ENCODE results near the gene ATG4D.

Gene ATG4D

DNA sequence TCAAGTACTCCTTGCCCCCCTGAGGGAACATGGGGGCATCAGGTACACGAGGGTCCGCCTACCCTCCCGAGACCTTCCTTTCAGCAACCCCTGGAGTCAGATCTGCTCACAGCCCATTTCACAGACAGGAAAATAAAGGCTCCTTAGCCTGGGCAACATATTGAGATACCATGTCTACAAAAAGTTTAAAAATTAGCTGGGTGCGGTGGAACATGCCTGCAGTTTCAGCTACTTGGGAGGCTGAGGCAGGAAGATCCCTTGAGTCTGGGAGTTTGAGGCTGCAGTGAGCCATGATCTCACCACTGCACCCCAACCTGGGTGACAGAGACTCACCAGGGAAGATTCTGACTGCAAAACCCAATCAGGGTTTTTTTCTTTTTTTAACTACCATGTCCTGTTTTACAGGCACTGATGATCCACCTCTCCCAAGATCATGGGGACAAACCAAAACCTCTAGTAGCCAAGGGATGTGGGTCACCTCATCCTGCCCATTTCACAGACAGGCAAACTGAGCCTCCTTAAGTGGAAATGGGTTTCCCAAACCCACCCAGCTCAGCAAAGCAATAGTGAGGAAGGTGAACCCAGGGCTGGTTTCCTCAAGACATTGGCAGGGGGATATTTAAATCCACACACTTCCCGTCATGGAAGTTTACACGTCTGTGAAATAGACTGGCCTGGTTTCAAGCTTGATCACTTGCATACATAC is 31.5 kb downstream of the ATG4D start:
- H3K18ac ChIP-seq (ENCODE audit: low read length), result no peak overlapping the region
- no peak overlapping the region for H3K23ac ChIP-seq (ENCODE audit: low read length)
- no peak overlapping the region for H4K8ac ChIP-seq (ENCODE audit: low read depth, low read length)
- no peak overlapping the region for H4K5ac ChIP-seq (ENCODE audit: low read length)
- no peak overlapping the region for H3K9ac ChIP-seq (ENCODE audit: low read length)
- H3K27ac ChIP-seq (ENCODE audit: low read depth, low read length), result no peak overlapping the region
- H3K79me1 ChIP-seq (ENCODE audit: low read length), result no peaks in the 10 kb centered on the region
- H3K36me3 ChIP-seq (ENCODE audit: control insufficient read depth, insufficient read depth, low read length), result peaks cover 1% of the 10 kb centered on the region
- H2BK5ac ChIP-seq (ENCODE audit: low read length), result no peak overlapping the region
- no peaks in the 10 kb centered on the region for H3K79me2 ChIP-seq (ENCODE audit: control insufficient read depth, insufficient read depth, low read length)
- H3K4me3 ChIP-seq (ENCODE audit: low read length), result no peak overlapping the region
- H2BK120ac ChIP-seq (ENCODE audit: low read depth, low read length), result no peak overlapping the region
- H2BK15ac ChIP-seq (replicated peaks; ENCODE audit: low read depth), result no peak overlapping the region
- no peaks in the 10 kb centered on the region for H3K27me3 ChIP-seq (ENCODE audit: insufficient read depth, low read length, poor library complexity)
- no peak for DNase-seq
- no peak overlapping the region for H3K4me2 ChIP-seq (ENCODE audit: low read length)
- no peak overlapping the region for H2AK5ac ChIP-seq (ENCODE audit: low read length)
- no peak overlapping the region for H3K56ac ChIP-seq (ENCODE audit: low read length)
- no peak overlapping the region for H3K4ac ChIP-seq (ENCODE audit: low read depth, low read length)
- no peaks in the 10 kb centered on the region for H3K4me1 ChIP-seq (ENCODE audit: control insufficient read depth, low read depth, low read length)
- no CpG with 5 or more reads among the region's 6 CpGs for WGBS (ENCODE audit: extremely low coverage, insufficient coverage, low lambda C conversion rate)

DNA sequence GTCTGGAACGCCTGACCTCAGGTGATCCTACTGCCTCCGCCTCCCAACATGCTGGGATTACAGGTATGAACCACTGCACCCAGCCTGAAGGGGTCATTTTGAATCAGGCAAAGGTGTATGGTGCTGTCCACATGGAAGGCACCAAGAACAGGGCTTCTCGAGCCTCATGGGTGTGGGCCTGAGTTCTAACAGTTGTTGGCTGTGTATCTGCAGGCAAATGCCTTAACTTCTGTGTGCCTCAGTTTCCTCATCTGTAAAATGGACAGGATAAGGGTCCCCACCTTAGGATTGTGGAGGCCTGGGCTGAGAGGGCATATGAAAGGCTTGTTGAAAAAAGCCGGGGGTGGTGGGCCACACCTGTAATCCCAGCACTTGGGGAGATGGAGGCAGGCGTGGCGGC is 34.2 kb downstream of the ATG4D start:
- H3K27ac ChIP-seq (ENCODE audit: low read depth, low read length), result no peak overlapping the region
- H2BK5ac ChIP-seq (ENCODE audit: low read length), result no peak overlapping the region
- no peak overlapping the region for H3K23ac ChIP-seq (ENCODE audit: low read length)
- H4K8ac ChIP-seq (ENCODE audit: low read depth, low read length), result no peak overlapping the region
- H3K79me1 ChIP-seq (ENCODE audit: low read length), result no peaks in the 10 kb centered on the region
- no peak overlapping the region for H3K18ac ChIP-seq (ENCODE audit: low read length)
- DNase-seq, result no peak
- no peak overlapping the region for H4K5ac ChIP-seq (ENCODE audit: low read length)
- H3K4me2 ChIP-seq (ENCODE audit: low read length), result no peak overlapping the region
- no peak overlapping the region for H2AK5ac ChIP-seq (ENCODE audit: low read length)
- H3K4me3 ChIP-seq (ENCODE audit: low read length), result no peak overlapping the region
- no peak overlapping the region for H3K56ac ChIP-seq (ENCODE audit: low read length)
- no peak overlapping the region for H3K9ac ChIP-seq (ENCODE audit: low read length)
- no peak overlapping the region for H3K4ac ChIP-seq (ENCODE audit: low read depth, low read length)
- H3K79me2 ChIP-seq (ENCODE audit: control insufficient read depth, insufficient read depth, low read length), result no peaks in the 10 kb centered on the region
- no peaks in the 10 kb centered on the region for H3K4me1 ChIP-seq (ENCODE audit: control insufficient read depth, low read depth, low read length)
- no peak overlapping the region for H2BK120ac ChIP-seq (ENCODE audit: low read depth, low read length)
- H3K27me3 ChIP-seq (ENCODE audit: insufficient read depth, low read length, poor library complexity), result no peaks in the 10 kb centered on the region
- H3K36me3 ChIP-seq (ENCODE audit: control insufficient read depth, insufficient read depth, low read length), result peaks cover 1% of the 10 kb centered on the region
- no CpG with 5 or more reads among the region's 6 CpGs for WGBS (ENCODE audit: extremely low coverage, insufficient coverage, low lambda C conversion rate)
- H2BK15ac ChIP-seq (replicated peaks; ENCODE audit: low read depth), result no peak overlapping the region

DNA sequence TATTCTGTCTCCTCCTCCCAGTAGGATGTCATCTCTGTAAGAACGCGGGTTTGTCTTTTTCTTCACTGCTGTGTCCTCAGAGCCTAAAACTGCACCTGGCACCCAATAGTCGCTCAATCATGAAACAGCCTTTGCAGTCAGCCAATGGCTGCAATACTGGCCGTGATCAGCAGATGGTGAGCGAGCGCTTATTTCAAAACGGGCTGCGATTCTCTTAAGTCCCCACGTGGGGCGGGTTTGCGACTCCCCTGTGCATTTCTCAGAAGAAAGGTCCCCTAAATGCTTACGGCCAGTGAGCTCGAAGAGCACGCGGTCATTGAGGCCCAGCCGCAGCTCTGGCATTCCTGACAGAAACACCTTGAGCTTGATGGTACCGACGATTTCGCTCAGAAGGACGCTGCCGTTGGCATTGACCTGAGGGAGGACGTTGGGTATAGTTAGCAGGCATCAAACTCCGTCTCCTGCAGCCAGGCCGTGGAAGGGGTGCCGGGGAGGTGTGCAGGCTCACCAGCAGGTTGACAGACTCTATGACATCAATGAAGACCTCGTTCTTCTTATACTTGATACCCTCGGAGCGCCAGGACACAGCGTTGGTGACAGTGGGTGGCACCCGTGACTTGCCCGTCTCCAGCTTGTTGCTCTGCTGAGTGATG is 37.4 kb downstream of the ATG4D start:
- H3K27ac ChIP-seq (ENCODE audit: low read depth, low read length), result no peak overlapping the region
- no peak overlapping the region for H3K9ac ChIP-seq (ENCODE audit: low read length)
- H2AK5ac ChIP-seq (ENCODE audit: low read length), result no peak overlapping the region
- DNase-seq, result peak; percentile 96
- no peak overlapping the region for H2BK15ac ChIP-seq (replicated peaks; ENCODE audit: low read depth)
- no peak overlapping the region for H3K23ac ChIP-seq (ENCODE audit: low read length)
- WGBS (ENCODE audit: extremely low coverage, insufficient coverage, low lambda C conversion rate), result no CpG with 5 or more reads among the region's 31 CpGs
- no peak overlapping the region for H2BK120ac ChIP-seq (ENCODE audit: low read depth, low read length)
- no peak overlapping the region for H3K4me3 ChIP-seq (ENCODE audit: low read length)
- no peak overlapping the region for H4K5ac ChIP-seq (ENCODE audit: low read length)
- peak overlapping the region; percentile 54 for H3K56ac ChIP-seq (ENCODE audit: low read length)
- H3K36me3 ChIP-seq (ENCODE audit: control insufficient read depth, insufficient read depth, low read length), result no peaks in the 10 kb centered on the region
- no peak overlapping the region for H2BK5ac ChIP-seq (ENCODE audit: low read length)
- H3K27me3 ChIP-seq (ENCODE audit: insufficient read depth, low read length, poor library complexity), result no peaks in the 10 kb centered on the region
- H3K4me2 ChIP-seq (ENCODE audit: low read length), result no peak overlapping the region
- H3K18ac ChIP-seq (ENCODE audit: low read length), result no peak overlapping the region
- no peak overlapping the region for H4K8ac ChIP-seq (ENCODE audit: low read depth, low read length)
- no peaks in the 10 kb centered on the region for H3K79me1 ChIP-seq (ENCODE audit: low read length)
- H3K79me2 ChIP-seq (ENCODE audit: control insufficient read depth, insufficient read depth, low read length), result no peaks in the 10 kb centered on the region
- H3K4me1 ChIP-seq (ENCODE audit: control insufficient read depth, low read depth, low read length), result no peaks in the 10 kb centered on the region
- H3K4ac ChIP-seq (ENCODE audit: low read depth, low read length), result no peak overlapping the region

DNA sequence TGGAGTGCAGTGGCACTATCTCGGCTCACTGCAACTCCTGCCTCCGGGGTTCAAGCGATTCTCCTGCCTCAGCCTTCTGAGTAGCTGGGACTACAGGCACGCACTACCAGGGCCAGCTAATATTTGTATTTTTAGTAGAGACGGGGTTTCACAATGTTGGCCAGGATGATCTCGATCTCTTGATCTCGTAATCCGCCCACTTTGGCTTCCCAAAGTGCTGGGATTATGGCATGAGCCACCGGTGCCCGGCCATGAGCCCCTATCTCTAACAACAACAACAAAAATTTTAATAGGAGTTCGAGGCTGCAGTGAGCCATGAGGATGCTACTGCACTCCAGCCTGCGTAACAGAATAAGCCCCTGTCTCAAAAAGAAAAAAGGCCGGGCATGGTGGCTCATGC is 38.4 kb downstream of the ATG4D start:
- no CpG with 5 or more reads among the region's 13 CpGs for WGBS (ENCODE audit: extremely low coverage, insufficient coverage, low lambda C conversion rate)
- Histone ChIP-seq H2BK120ac (ENCODE audit: low read depth, low read length) (no peak overlapping the region), H3K36me3 (ENCODE audit: control insufficient read depth, insufficient read depth, low read length) (no peaks in the 10 kb centered on the region), H3K56ac (ENCODE audit: low read length) (no peak overlapping the region), H3K4me3 (ENCODE audit: low read length) (no peak overlapping the region), H2BK15ac (replicated peaks; ENCODE audit: low read depth) (no peak overlapping the region), H4K5ac (ENCODE audit: low read length) (no peak overlapping the region), H2AK5ac (ENCODE audit: low read length) (no peak overlapping the region), H2BK5ac (ENCODE audit: low read length) (no peak overlapping the region), H3K79me1 (ENCODE audit: low read length) (no peaks in the 10 kb centered on the region), H3K4me1 (ENCODE audit: control insufficient read depth, low read depth, low read length) (no peaks in the 10 kb centered on the region), H3K27me3 (ENCODE audit: insufficient read depth, low read length, poor library complexity) (no peaks in the 10 kb centered on the region), H3K18ac (ENCODE audit: low read length) (no peak overlapping the region), H4K8ac (ENCODE audit: low read depth, low read length) (no peak overlapping the region), H3K9ac (ENCODE audit: low read length) (no peak overlapping the region), H3K4me2 (ENCODE audit: low read length) (no peak overlapping the region), H3K79me2 (ENCODE audit: control insufficient read depth, insufficient read depth, low read length) (no peaks in the 10 kb centered on the region), H3K23ac (ENCODE audit: low read length) (no peak overlapping the region), H3K27ac (ENCODE audit: low read depth, low read length) (no peak overlapping the region), H3K4ac (ENCODE audit: low read depth, low read length) (no peak overlapping the region)
- no peak for DNase-seq

DNA sequence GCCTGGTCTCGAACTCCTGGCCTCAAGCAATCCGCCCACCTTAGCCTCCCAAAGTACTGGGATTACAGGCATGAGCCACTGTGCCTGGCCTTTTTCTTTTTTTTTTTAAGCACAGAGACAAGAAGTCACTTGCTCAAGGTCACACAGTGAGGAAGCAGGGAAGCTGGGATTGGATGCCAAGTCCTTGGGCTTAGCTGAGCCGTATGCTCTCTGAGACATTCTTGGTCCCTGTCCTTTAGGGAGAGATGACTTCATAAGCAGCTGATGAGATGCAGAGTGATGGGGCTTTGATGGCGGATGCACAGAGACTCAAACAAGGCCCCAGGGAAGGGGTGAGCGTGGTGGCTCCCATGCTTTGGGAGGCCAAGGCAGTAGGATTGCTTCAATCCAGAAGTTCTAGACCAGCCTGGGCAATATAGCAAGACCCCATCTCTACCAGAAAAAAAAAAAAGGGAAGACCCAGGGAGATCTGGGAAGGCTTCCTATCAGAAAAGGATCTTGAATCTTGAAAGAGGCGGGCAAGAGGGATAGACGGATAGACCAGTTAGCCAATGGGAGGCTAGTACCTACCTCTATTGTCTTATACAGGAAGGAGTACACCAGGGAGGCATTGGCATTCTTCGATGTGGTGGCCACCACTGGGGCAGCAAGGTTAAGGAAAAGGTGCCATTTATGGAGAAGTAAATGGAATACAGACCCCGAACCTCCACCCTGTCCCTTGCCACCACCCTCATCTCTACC is 39.5 kb downstream of the ATG4D start:
- no peak overlapping the region for H4K8ac ChIP-seq (ENCODE audit: low read depth, low read length)
- no peak overlapping the region for H3K27ac ChIP-seq (ENCODE audit: low read depth, low read length)
- H3K79me2 ChIP-seq (ENCODE audit: control insufficient read depth, insufficient read depth, low read length), result no peaks in the 10 kb centered on the region
- no peak overlapping the region for H2BK15ac ChIP-seq (replicated peaks; ENCODE audit: low read depth)
- no peak overlapping the region for H2BK120ac ChIP-seq (ENCODE audit: low read depth, low read length)
- no CpG with 5 or more reads among the region's 9 CpGs for WGBS (ENCODE audit: extremely low coverage, insufficient coverage, low lambda C conversion rate)
- H3K9ac ChIP-seq (ENCODE audit: low read length), result no peak overlapping the region
- no peaks in the 10 kb centered on the region for H3K4me1 ChIP-seq (ENCODE audit: control insufficient read depth, low read depth, low read length)
- no peak overlapping the region for H3K4me2 ChIP-seq (ENCODE audit: low read length)
- no peak overlapping the region for H3K4ac ChIP-seq (ENCODE audit: low read depth, low read length)
- H4K5ac ChIP-seq (ENCODE audit: low read length), result no peak overlapping the region
- H2BK5ac ChIP-seq (ENCODE audit: low read length), result no peak overlapping the region
- no peak overlapping the region for H3K23ac ChIP-seq (ENCODE audit: low read length)
- peak; percentile 65 for DNase-seq
- H3K4me3 ChIP-seq (ENCODE audit: low read length), result no peak overlapping the region
- H3K36me3 ChIP-seq (ENCODE audit: control insufficient read depth, insufficient read depth, low read length), result no peaks in the 10 kb centered on the region
- no peaks in the 10 kb centered on the region for H3K79me1 ChIP-seq (ENCODE audit: low read length)
- no peak overlapping the region for H2AK5ac ChIP-seq (ENCODE audit: low read length)
- no peak overlapping the region for H3K56ac ChIP-seq (ENCODE audit: low read length)
- H3K18ac ChIP-seq (ENCODE audit: low read length), result no peak overlapping the region
- no peaks in the 10 kb centered on the region for H3K27me3 ChIP-seq (ENCODE audit: insufficient read depth, low read length, poor library complexity)
